HFFc6 (cell line): ENCODE measurements around the gene ANKRD40. TPM values are rescaled to one million over a fixed set of nuclear protein-coding genes. Genes with fewer than 3 reads are reported as not detected.

Source experiments
- DNase-seq: peaks from one replicate; pipeline ENCODE4 v3.0.0-alpha.2; 2018
- H3K27ac Mint-ChIP-seq: 2 replicates; pipeline ENCODE4 v1.8.0; 2020; ENCODE audit warnings: mild to moderate bottlenecking, mixed read lengths
- H3K27me3 Mint-ChIP-seq: 2 replicates; pipeline ENCODE4 v1.8.0; 2021; ENCODE audit warnings: mild to moderate bottlenecking, moderate library complexity, mixed read lengths; ENCODE audit not compliant: insufficient read depth
- H3K36me3 Mint-ChIP-seq: 2 replicates; pipeline ENCODE4 v1.8.0; 2021; ENCODE audit warnings: low read depth, mixed read lengths
- H3K4me1 Mint-ChIP-seq: 2 replicates; pipeline ENCODE4 v1.8.0; 2020; ENCODE audit warnings: low read depth, mixed read lengths
- H3K4me3 Mint-ChIP-seq: 2 replicates; pipeline ENCODE4 v1.8.0; 2020; ENCODE audit warnings: mild to moderate bottlenecking, moderate library complexity, mixed read lengths
- H3K9me3 Mint-ChIP-seq: 2 replicates; pipeline ENCODE4 v1.8.0; 2020; ENCODE audit warnings: mild to moderate bottlenecking, mixed read lengths
- total RNA-seq, 6 experiments: library from RNA; stranded (reverse); fragmentation: NEBNext Ultra II Directional; extraction: Animal tissue kit (Norgen Biotek cat#: 25700); gene quantifications; 2 replicates in 1 of 6; 3 replicates in 5 of 6; pipeline ENCODE4 v1.2.3, GENCODE V29; 2021
- TF ChIP-seq, protein P1 (sequence below): fragments of 200-600 bp; sonication (generic); IDR thresholded peaks from 2 replicates; pipeline ENCODE4 v1.5.0; 2021; ENCODE audit warnings: antibody characterized with exemption, mild to moderate bottlenecking

ANKRD40 gene
- total RNA-seq, 6 experiments from 2014 or later, result 43.1 to 48.4 (median 46.6) TPM

GRCh38 chr17:50689956-50690886 is 17.5 kb downstream of the ANKRD40 start:
- H3K4me1 Mint-ChIP-seq, result peaks cover 70% of the 10 kb centered on the region
- peaks cover 3% of the 10 kb centered on the region for H3K27me3 Mint-ChIP-seq
- no peak for DNase-seq
- H3K27ac Mint-ChIP-seq, result peak overlapping the region; percentile 32; the same call in 1 of the 2 replicates
- TF ChIP-seq, protein P1, sequence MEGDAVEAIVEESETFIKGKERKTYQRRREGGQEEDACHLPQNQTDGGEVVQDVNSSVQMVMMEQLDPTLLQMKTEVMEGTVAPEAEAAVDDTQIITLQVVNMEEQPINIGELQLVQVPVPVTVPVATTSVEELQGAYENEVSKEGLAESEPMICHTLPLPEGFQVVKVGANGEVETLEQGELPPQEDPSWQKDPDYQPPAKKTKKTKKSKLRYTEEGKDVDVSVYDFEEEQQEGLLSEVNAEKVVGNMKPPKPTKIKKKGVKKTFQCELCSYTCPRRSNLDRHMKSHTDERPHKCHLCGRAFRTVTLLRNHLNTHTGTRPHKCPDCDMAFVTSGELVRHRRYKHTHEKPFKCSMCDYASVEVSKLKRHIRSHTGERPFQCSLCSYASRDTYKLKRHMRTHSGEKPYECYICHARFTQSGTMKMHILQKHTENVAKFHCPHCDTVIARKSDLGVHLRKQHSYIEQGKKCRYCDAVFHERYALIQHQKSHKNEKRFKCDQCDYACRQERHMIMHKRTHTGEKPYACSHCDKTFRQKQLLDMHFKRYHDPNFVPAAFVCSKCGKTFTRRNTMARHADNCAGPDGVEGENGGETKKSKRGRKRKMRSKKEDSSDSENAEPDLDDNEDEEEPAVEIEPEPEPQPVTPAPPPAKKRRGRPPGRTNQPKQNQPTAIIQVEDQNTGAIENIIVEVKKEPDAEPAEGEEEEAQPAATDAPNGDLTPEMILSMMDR, result no peak
- H3K9me3 Mint-ChIP-seq, result no peaks in the 10 kb centered on the region
- no peak overlapping the region for H3K4me3 Mint-ChIP-seq
- peaks cover 16% of the 10 kb centered on the region for H3K36me3 Mint-ChIP-seq

GRCh38 chr17:50689251-50689650 is 18.5 kb downstream of the ANKRD40 start:
- H3K27ac Mint-ChIP-seq, result peak overlapping the region; percentile 60
- TF ChIP-seq, protein P1, result no peak
- H3K4me1 Mint-ChIP-seq, result peaks cover 61% of the 10 kb centered on the region
- peak; percentile 46 for DNase-seq
- peaks cover 10% of the 10 kb centered on the region for H3K36me3 Mint-ChIP-seq
- peaks cover 3% of the 10 kb centered on the region for H3K27me3 Mint-ChIP-seq
- H3K4me3 Mint-ChIP-seq, result no peak overlapping the region
- no peaks in the 10 kb centered on the region for H3K9me3 Mint-ChIP-seq

- Mint-ChIP-seq H3K4me1 (peaks cover 53% of the 10 kb centered on the region), H3K4me3 (no peak overlapping the region), H3K36me3 (peaks cover 10% of the 10 kb centered on the region), H3K27ac (no peak overlapping the region), H3K27me3 (peaks cover 3% of the 10 kb centered on the region), H3K9me3 (no peaks in the 10 kb centered on the region)
- TF ChIP-seq, protein P1, result no peak
- DNase-seq, result no peak
These were observed 19.5 kb downstream of the ANKRD40 start for GRCh38 chr17:50688245-50688644.

- TF ChIP-seq, protein P1, result no peak
- Mint-ChIP-seq H3K4me1 (peaks cover 45% of the 10 kb centered on the region), H3K4me3 (0 out of 2 replicates have a peak overlapping the region, but pooled peaks have one; percentile 62), H3K9me3 (no peaks in the 10 kb centered on the region), H3K36me3 (peaks cover 5% of the 10 kb centered on the region), H3K27ac (peak overlapping the region; percentile 75), H3K27me3 (peaks cover 4% of the 10 kb centered on the region)
- DNase-seq, result no peak
These were observed 20.3 kb downstream of the ANKRD40 start for GRCh38 chr17:50687200-50688066.

DNA sequence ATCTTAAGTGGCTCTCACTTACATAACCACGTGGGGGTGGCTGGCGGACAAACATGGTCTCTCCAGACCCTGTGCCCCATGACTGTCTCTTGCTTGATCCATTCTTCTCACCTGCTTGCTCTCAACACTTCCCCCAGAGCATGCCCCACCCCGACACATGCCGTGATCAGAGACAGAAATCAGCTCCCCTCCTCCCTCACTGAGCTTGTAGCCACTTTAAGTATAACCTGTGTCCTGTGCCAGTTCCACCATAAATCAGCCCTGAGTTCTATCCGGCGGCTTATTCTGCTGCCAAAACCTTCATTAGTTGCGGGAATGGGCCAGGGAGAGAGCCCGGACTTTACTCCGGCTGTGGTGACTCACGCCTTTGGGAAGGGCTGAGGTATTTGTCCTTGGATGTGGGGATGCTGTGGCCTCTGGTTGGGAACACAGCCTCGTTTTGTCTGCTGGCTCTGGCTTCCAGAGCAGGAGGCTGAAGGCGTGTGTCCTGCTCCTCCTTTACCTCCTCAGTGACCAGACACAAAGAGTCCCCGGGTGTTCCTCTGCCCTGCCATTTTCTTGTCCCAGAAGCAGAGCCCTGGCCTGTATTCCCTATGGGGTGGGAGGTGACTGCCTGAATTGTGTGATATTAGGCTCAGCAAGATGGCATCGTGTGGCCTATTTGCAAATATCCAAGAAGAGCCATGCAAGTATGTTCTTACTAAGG is 21.1 kb downstream of the ANKRD40 start:
- Mint-ChIP-seq H3K9me3 (no peaks in the 10 kb centered on the region), H3K36me3 (no peaks in the 10 kb centered on the region; the same call in 1 of the 2 replicates), H3K27me3 (peaks cover 4% of the 10 kb centered on the region), H3K4me3 (peak overlapping the region; percentile 62), H3K4me1 (peaks cover 44% of the 10 kb centered on the region), H3K27ac (peak overlapping the region; percentile 75)
- TF ChIP-seq, protein P1, result no peak
- DNase-seq, result peak; percentile 77
